Skeletal muscle tissue (tissue), 4 donors: ENCODE measurements around the gene AKAP8. TPM values are rescaled to one million over a fixed set of nuclear protein-coding genes. Genes with fewer than 3 reads are reported as not detected.

Experiments used
- H3K27ac ChIP-seq: one replicate; pipeline ENCODE4 v1.7.0; 2013; ENCODE audit warnings: mild to moderate bottlenecking, low read depth, low read length, inconsistent platforms
- H3K27me3 ChIP-seq, 3 donors: one replicate each; pipeline ENCODE4 v1.7.0; 2013; ENCODE audit warnings: low read length in 3 of 3; ENCODE audit not compliant: control insufficient read depth in 3 of 3, insufficient read depth in 3 of 3
- H3K36me3 ChIP-seq, 3 donors: one replicate each; pipeline ENCODE4 v1.7.0; 2013; ENCODE audit warnings: low read length in 3 of 3; ENCODE audit not compliant: control insufficient read depth in 3 of 3, insufficient read depth in 3 of 3
- H3K4me1 ChIP-seq, 3 donors: one replicate each; pipeline ENCODE4 v1.7.0; 2013; ENCODE audit warnings: low read length in 3 of 3, mild to moderate bottlenecking in 3 of 3; ENCODE audit not compliant: control insufficient read depth in 3 of 3, insufficient read depth in 3 of 3
- H3K4me3 ChIP-seq, 3 donors: one replicate each; pipeline ENCODE4 v1.7.0; 2013; ENCODE audit warnings: low read length in 3 of 3
- H3K9ac ChIP-seq, 3 donors: one replicate each; pipeline ENCODE4 v1.7.0; 2013; ENCODE audit warnings: low read length in 3 of 3, mild to moderate bottlenecking in 3 of 3, moderate library complexity in 2 of 3, low read depth in 1 of 3
- H3K9me3 ChIP-seq, 3 donors: one replicate each; pipeline ENCODE4 v1.7.0; 2013; ENCODE audit warnings: low read length in 3 of 3; ENCODE audit not compliant: control insufficient read depth in 3 of 3
- total RNA-seq: library from RNA; depleted of rRNA; stranded (reverse); fragments of >200 nt; gene quantifications from one replicate; pipeline ENCODE4 v1.2.3, GENCODE V29; 2014
- donor health status: Osteomylitis.

The AKAP8 gene
- total RNA-seq, 1 donor from 2014 or later: 13.6 TPM

DNA sequence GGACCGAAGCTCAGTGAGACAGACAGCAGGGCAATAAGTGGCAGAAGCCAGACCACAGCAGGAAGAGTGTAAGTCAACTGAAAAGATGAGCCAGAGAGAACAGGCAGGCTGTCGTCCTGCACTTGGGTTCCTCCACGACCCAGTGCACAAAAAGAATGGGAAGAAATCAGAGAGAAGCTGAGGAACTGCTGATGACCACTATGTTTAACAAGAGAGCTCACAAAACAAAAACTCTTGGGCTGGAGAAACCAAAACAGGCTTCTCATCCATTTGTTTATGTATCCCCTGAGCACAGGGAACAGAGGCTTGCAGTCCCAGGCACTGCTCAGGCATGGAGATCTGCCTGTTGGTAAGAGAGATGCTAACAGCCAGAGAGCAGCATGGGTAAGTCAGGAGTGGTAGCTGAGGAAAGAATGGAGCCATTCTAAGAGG lies 25.2 kb upstream of the AKAP8 start:
- Histone ChIP-seq H3K4me3 (no peak overlapping the region), H3K36me3 (peaks cover 36 to 43% (median 40%) of the 10 kb centered on the region in 3 donors), H3K9me3 (no peaks in the 10 kb centered on the region), H3K27ac (peak overlapping the region; percentile 79), H3K4me1 (peaks cover 66 to 75% (median 67%) of the 10 kb centered on the region in 3 donors), H3K27me3 (no peaks in the 10 kb centered on the region), H3K9ac (peak overlapping the region in 2 of 3 donors; percentile 26 to 33)

DNA sequence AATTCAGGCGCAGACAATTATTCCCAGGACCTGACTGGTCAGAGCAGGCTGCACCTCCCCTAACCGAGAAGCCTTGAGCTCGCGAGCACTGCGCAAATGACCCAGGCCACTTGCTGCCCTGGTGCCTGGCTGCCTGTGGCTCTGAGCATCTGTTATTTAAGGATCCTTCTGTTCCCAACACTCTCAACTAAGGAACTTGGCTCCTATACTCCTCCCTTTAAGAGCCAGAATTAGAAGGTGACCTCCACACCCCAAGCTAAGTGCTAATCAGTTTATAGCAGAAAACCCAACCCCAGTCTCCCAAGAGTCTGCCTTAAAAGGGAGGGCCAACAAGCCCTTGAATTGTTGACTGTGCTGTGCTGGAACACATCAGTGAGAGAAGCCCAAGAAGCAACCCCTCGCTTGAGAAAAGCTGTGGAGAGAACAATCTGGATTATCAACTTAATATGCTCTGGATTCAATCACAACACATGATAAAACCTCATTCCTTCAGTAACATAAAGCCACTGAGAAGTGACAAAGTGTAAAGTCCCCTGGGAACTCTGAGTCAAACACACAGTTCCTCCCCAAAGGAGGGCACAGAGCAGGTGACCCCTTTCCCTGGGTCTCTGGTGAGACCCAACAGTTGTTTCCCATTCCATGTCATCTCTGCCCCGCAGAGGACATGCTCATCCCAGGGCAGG lies 24.7 kb upstream of the AKAP8 start:
- Histone ChIP-seq H3K4me1 (peaks cover 64 to 75% (median 68%) of the 10 kb centered on the region in 3 donors), H3K9ac (peak overlapping the region; percentile 26 to 66 (median 33)), H3K27ac (peak overlapping the region; percentile 79), H3K4me3 (peak overlapping the region; percentile 3 to 13 (median 7)), H3K36me3 (peaks cover 37 to 43% (median 42%) of the 10 kb centered on the region in 3 donors), H3K27me3 (no peaks in the 10 kb centered on the region), H3K9me3 (no peaks in the 10 kb centered on the region)

DNA sequence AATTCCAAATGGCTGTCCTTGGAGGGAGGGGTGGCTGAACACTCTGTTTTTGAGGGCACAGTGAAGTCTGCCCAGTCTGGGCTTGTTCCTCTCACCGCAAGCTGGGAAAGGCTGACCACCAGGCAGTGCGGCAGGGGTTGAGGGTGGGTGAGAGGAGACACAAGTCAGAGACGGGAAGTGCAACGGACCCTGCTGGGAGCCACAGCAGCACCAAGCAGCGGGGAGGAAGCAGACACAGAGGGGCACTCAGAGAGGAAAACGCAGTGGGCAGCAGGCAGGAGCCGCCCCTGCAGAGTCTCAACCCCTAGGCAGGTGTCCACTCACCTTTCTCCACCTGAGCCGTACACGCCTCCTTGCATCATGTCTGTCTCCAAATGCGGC lies 23.6 kb upstream of the AKAP8 start:
- no peaks in the 10 kb centered on the region for H3K9me3 ChIP-seq
- peak overlapping the region; percentile 1 to 35 (median 3) for H3K4me3 ChIP-seq
- peaks cover 64 to 82% (median 71%) of the 10 kb centered on the region in 3 donors for H3K4me1 ChIP-seq
- H3K9ac ChIP-seq: peak overlapping the region; percentile 2 to 66 (median 26)
- H3K27ac ChIP-seq: peak overlapping the region; percentile 79
- H3K27me3 ChIP-seq: no peaks in the 10 kb centered on the region
- peaks cover 47 to 53% (median 49%) of the 10 kb centered on the region in 3 donors for H3K36me3 ChIP-seq

DNA sequence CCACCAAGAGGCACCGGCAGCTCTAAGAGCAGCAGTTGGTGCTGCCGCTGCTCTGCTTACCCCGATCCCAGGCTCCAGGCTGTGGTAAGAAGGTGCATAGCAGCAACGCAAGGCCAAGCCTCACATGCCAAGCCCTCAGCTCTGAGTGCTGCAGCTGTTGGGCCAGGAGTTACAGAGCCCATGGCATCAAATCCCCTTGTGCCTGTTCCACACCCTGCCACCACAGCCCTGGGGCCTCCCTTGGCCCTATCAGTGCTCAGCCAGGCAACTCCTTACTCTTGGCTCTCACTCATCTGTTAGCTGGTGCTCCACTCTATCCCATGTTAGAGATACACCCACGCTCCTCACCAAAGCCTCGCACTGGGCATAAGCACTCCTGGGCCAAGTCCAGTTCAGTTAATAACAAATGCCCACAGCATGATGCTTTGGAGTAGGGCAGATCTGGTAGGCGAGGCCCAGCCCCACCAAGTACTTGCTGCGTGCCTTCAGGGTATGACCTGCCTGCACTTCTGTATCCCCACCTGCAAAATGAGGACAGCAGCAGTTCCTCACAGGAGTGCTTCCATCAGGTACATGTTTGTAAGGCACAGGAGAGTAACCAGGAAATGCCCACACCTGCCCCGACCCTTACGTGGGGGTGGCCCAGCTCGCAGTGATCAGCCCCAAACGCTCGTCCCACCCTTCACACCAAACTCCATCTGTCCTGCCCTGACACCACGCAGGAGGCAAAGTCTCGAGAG lies 23.0 kb upstream of the AKAP8 start:
- Histone ChIP-seq H3K4me3 (peak overlapping the region in 1 of 3 donors; percentile 35), H3K27me3 (no peaks in the 10 kb centered on the region), H3K9me3 (no peaks in the 10 kb centered on the region), H3K4me1 (peaks cover 64 to 87% (median 71%) of the 10 kb centered on the region in 3 donors), H3K9ac (peak overlapping the region; percentile 2 to 43 (median 26)), H3K27ac (peak overlapping the region; percentile 79), H3K36me3 (peaks cover 52 to 58% (median 55%) of the 10 kb centered on the region in 3 donors)

DNA sequence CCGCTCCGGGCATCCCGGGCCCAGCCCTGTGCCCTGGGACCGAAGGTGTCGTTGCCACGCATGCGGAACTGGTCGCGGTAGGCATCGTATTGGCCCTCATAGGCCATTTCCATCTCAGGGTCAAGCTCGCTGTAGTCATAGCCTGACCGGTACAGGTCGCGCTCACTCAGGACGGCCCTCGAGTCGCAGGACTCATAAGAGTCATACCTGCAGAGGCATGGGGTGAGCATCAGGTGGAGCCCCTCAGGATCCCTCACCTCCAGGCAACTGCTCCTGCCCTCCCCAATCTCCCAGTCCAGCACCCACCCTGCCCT lies 21.8 kb upstream of the AKAP8 start:
- H3K9me3 ChIP-seq: no peaks in the 10 kb centered on the region
- peak overlapping the region in 1 of 3 donors; percentile 26 for H3K9ac ChIP-seq
- H3K4me3 ChIP-seq: no peak overlapping the region
- peaks cover 65 to 71% (median 67%) of the 10 kb centered on the region in 3 donors for H3K36me3 ChIP-seq
- no peaks in the 10 kb centered on the region for H3K27me3 ChIP-seq
- H3K27ac ChIP-seq: peak overlapping the region; percentile 79
- peaks cover 57 to 88% (median 63%) of the 10 kb centered on the region in 3 donors for H3K4me1 ChIP-seq

DNA sequence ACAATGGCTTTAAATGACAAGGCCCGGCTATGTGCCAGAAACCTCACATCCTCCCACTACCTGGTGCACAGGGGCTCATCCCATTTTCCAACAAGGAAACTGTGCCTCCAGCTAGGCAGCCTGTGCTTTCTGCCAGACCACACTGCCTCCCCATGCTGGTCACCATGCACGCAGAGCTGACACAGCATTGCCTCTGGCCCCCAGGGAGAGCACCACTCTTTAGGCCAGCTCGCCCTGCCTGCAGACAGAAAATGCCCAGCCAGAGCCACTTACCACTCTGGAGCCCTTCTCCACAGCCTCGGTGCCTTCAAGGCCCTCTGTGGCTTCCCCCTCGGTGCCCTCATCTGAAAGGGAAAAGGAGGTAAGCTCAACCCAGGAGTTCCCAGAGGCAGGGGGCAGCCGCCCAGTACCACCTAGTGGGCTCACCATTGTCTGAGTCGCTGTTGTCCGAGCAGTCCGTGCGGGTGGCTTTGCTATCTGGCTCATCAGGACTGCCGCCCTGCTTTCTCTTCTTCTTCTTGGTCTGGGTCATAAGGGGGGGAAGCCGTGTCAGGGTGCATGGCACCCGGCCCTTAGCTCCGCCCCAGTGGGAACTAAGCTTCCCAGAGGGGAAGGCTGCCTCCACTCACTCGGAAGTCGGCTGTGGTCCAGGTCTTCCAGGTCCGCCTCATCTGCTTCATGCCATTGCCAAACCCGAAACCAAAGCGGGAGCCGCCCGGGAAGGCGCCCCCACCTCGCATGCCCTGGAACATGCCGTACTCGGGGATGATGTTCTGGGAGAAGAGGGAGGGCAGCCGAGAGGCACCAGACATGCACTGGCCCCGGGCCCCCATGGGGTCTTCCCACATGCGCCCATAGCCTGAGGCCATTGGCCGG lies 21.2 kb upstream of the AKAP8 start:
- H3K9me3 ChIP-seq: no peaks in the 10 kb centered on the region
- no peak overlapping the region for H3K4me3 ChIP-seq
- no peak overlapping the region for H3K27ac ChIP-seq
- H3K9ac ChIP-seq: peak overlapping the region in 2 of 3 donors; percentile 8 to 20
- H3K4me1 ChIP-seq: peaks cover 54 to 84% (median 59%) of the 10 kb centered on the region in 3 donors
- peaks cover 69 to 73% (median 72%) of the 10 kb centered on the region in 3 donors for H3K36me3 ChIP-seq
- no peaks in the 10 kb centered on the region for H3K27me3 ChIP-seq

DNA sequence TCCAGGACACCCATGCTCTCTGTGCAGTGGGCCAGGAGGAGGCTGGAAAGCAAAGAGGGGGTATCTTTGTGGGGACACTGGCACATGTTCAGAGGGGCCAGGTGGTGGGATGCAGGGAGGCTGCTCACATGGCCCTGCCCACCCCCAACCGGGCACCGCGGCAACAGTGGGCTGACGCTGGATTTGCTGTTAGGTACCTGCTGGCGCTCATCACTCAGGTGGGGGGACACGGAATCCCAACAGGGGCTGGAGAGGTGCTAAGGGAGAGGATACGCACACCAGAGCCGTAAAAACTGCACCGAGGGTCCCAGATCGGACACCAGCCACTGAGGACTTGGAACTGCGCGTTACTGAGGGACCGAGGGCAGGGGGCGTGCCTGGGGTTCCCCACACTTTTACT lies 20.0 kb upstream of the AKAP8 start:
- H3K9ac ChIP-seq: peak overlapping the region in 1 of 3 donors; percentile 33
- no peaks in the 10 kb centered on the region for H3K27me3 ChIP-seq
- no peak overlapping the region for H3K4me3 ChIP-seq
- H3K36me3 ChIP-seq: peaks cover 70 to 79% (median 73%) of the 10 kb centered on the region in 3 donors
- peak overlapping the region; percentile 68 for H3K27ac ChIP-seq
- H3K4me1 ChIP-seq: peaks cover 49 to 74% (median 52%) of the 10 kb centered on the region in 3 donors
- H3K9me3 ChIP-seq: no peaks in the 10 kb centered on the region

DNA sequence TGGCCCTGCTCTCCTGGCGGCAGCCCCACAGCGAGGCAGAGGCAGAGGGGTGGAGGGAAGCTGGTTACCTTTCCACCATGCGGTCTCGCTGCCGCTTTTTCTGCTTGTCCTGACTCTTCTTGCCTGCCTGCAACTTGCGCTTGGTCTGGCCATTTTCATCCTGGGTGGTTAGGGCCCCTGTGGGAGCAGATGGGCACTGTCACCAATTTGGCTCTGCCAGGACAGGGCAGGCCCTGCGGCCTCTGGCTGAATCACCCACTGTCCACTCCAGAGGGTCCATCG lies 19.6 kb upstream of the AKAP8 start:
- peak overlapping the region; percentile 68 for H3K27ac ChIP-seq
- peaks cover 74 to 81% (median 76%) of the 10 kb centered on the region in 3 donors for H3K36me3 ChIP-seq
- no peaks in the 10 kb centered on the region for H3K27me3 ChIP-seq
- H3K9me3 ChIP-seq: no peaks in the 10 kb centered on the region
- no peak overlapping the region for H3K4me3 ChIP-seq
- H3K4me1 ChIP-seq: peaks cover 44 to 70% (median 48%) of the 10 kb centered on the region in 3 donors
- H3K9ac ChIP-seq: no peak overlapping the region

DNA sequence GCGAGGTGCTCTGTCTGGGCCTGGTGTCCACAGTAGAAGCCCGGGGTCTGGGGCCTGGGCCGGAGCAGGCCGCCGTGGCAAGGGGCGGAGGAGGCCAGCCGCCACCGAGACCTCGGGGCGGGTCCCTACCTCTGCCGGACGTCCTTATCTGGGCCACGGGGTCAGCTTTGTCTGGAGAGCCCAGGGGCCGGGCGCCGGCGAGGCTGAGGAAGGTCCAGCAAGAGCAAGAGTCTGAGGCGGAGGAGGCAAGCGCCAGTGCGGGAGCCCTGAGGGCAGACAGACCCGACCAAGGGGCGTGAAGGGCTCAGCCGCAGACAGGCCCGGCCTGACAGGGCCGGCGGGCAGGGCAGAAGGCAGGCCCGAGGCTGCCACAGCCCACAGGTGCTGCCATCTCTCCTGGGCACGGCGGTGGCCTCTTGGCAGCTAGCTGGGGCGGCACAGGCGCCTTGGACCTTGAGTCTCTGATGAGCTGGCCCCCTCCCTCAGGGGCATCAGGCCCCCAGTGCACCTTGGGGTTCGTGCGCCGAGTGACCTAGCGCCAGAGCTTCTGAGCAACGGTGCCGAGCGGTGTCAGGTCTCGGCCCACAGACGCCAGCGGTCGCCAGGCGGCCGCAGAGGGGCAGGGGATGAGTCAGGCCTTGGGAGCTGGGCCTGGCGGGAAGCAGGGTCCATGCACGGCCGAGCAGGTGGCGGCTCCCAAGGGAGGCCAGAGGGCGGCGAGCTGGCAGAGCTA lies 19.1 kb upstream of the AKAP8 start:
- no peak overlapping the region for H3K4me3 ChIP-seq

More for the DNA sequence above, 19.1 kb upstream of the AKAP8 start:
- Histone ChIP-seq H3K27me3 (no peaks in the 10 kb centered on the region), H3K36me3 (peaks cover 75 to 81% (median 78%) of the 10 kb centered on the region in 3 donors), H3K4me1 (peaks cover 39 to 65% (median 43%) of the 10 kb centered on the region in 3 donors), H3K9me3 (no peaks in the 10 kb centered on the region), H3K9ac (no peak overlapping the region), H3K27ac (peak overlapping the region; percentile 68)
